Erythroblast (primary cell): Measurements from ENCODE around the gene FAM3D.

ENCODE experiments used
- GATA1 ChIP-seq: IDR thresholded peaks from 2 replicates; pipeline ENCODE4 v1.6.1; 2011; ENCODE audit warnings: low read depth, mild to moderate bottlenecking, control low read depth, low read length, moderate library complexity
- POLR2A ChIP-seq: IDR thresholded peaks from 2 replicates; pipeline ENCODE4 v1.6.1; 2011; ENCODE audit warnings: mild to moderate bottlenecking, low read length

DNA sequence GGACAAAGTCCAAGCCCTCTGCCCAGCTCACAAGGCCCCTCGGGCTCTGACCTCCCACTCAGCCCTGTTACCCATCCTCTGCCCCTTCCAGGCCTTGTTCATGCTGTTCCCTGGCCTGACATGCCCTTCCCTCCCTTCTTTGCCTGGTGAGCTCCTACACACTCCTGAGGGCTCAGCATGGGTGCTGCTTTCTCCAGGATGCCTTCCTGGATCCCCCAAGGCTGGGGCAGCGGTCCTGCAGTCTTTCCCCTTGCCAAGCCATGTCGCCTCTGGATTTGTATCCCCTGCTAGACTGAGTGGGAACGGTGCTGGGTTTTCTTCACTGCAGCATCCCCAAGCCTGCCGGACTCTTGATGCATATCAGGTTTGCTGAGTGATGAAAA, 35.9 kb downstream of the FAM3D start:
- no peak for TF ChIP-seq POLR2A
- TF ChIP-seq GATA1, result no peak
